Mucosa of gallbladder (tissue), 1 donor: ENCODE results near the gene NPIPA3. TPM values are rescaled to one million over a fixed set of nuclear protein-coding genes. Genes with fewer than 3 reads are reported as not detected.
A peak's percentile ranks its signal among the peaks of the same experiment; 100 is the strongest.
"Not testable (repeated sequence)": the region's sequence is repeated elsewhere in the genome, so short reads cannot be mapped to it uniquely, and the experiment has no call there.

Experiments used
- DNase-seq: peaks from one replicate; pipeline ENCODE4 v3.0.0-alpha.2; 2020; ENCODE audit warnings: low spot score
- total RNA-seq: library from RNA; stranded (reverse); gene quantifications from one replicate; pipeline ENCODE4 v1.2.1, GENCODE V29; 2021
- donor health status: DM: no; HTN: no; CAD: no.

NPIPA3 gene
- 2.3 TPM for total RNA-seq

DNA sequence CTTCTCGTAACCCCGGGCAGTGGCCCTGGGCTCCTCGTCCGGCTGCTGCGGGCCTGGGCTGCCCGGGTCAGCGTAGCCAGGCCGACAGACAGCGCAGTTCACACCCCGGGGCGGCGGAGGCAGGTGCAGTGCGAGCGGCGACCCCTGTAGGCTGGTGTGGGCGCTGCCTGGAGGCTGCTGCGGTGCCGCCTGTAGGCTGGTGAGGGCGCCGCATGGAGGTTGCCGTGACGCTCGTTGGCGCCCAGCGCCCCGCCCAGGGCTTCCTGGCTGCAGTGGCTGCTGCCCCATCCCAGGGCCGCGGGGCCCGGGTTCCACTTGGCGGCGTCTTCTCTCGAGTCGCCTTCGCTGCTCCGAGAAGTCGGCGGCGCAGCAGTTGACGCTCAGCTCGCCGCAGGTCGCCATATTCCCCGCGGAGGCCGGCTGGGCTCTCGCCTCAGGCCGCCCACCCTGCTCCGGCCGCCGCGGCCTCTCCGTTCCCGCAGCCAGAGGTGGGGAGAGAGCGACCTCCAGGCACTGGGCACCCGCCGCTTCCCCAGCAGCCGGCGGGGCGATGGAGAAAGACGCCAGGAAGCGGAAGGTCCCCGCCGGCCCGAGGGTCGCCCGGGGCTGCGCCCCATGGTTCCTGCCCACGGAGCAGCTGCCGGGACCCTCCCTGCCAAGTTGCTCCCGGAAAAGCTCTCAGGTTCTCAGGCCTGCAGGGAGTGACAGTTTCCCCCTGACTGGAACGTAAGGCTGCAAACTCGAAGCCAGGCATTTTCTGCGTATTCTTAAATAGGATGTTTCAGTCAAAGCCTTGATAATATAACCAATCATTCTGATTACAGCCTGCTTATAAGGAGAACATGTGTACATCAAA lies at the start of gene NPIPA3:
NPIPA3 (plus strand) TSS at position 256 of the 856 bp plus-strand sequence. CDS start 5,533 bp downstream, outside the sequence.
- not testable (repeated sequence) for DNase-seq

DNA sequence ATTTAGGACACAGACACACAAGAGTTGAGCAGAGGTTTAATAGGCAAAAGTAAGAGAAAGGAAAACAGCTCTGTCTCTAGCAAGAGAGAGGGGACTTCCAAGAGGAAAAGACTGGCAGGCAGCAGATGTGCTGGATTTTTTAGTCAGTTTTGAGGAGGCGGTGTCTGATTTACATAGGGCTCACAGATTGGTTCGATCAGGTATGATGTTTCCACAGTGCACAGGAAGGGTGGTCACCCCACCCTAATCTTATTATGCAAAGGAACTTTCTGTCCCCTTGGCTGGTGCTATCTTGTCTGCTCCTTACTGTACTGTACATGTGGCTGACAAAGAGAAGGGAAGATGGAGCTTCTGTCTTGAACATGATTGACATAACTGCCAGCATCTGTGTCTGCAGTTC lies 45.1 kb upstream of the NPIPA3 start:
- DNase-seq, result no peak

DNA sequence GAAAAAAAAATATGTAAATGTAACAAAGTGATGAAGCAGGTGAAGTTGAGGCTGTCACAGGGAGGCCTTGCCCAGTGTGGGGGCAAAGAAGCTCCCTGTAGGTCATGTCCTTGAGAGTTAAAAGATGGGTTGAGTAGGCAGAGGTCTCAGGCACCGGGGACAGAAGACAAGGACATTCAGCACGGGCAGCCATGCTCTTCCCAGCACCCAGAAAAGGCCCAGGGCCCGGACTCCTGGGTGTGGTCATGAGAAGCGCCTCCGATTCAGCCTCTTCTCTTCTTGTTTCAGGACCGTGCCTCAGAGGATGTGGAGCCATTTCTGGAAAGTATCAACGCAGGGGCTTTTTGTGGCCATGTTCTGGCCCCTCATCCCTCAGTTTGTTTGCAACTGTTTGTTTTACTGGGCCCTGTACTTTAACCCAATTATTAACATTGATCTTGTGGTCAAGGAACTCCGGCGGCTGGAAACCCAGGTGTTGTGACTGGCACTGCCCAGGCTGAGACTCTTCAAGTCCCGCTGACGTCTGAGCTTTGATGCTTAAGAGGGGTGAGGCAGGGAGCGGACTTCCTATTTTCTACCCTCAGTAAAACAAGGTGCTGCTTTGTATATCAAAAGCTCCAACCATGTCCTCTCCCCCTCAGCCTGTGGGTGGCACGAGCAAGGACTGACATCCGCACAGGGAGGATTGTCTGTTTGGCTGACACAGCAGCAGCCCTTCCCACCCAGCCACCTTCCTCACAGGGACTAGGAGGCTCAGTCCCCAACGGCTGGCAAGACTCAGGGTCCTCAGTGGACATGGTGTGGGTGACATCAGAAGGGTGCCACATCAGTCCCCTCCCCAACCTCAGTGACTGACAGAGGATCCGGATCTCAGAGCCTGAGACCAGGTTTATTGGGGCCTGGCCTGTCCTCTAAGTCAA lies 35.6 kb upstream of the NPIPA3 start:
- peak; percentile 57 for DNase-seq

DNA sequence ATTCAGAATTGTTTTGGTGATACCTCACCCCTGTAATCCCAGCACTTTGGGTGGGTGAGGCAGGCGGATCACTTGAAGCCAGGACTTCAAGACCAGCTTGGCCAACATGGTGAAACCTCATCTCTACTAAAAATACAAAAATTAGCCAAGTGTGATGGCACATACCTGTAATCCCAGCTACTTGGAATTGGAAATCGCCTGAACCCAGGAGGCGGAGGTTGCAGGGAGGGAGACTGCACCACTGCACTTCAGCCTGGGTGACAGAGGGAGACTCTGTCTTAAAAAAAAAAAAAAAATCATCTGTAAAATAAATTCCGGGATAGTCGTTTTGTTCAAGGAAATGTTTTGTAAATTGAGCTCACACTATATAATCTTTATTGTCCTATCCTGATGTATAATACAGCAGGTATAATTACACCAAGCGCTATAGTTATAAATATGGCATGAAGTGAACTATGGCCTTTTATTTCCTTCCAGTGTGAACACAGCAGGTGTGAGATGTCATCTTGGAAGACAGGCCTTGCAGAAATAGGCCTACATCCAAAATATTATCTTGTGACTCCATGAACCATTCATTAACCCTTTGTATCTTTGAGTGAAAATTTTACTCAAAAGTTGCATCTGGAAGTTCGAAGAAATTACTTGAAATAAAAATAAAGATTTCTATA lies 34.5 kb upstream of the NPIPA3 start:
- no peak for DNase-seq

DNA sequence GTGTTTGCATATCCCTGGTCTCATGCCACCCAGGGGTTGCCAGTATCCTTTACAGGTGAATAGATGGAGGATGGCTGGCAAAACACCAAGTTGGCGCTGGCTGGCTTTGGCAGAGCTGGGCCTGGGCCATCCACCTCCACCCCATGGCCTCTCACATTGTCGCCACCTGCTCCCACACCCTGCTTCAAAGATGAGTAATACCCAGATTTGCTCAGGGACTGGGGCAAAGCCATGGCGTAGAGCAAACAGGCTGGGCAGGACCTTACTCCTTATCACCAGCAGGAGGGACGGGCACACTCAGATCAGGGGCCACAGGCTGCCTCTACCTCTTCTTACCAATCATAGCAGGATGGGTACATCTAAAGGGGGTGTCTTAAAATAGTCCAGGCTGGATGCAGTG lies 33.4 kb upstream of the NPIPA3 start:
- DNase-seq, result peak; percentile 93

DNA sequence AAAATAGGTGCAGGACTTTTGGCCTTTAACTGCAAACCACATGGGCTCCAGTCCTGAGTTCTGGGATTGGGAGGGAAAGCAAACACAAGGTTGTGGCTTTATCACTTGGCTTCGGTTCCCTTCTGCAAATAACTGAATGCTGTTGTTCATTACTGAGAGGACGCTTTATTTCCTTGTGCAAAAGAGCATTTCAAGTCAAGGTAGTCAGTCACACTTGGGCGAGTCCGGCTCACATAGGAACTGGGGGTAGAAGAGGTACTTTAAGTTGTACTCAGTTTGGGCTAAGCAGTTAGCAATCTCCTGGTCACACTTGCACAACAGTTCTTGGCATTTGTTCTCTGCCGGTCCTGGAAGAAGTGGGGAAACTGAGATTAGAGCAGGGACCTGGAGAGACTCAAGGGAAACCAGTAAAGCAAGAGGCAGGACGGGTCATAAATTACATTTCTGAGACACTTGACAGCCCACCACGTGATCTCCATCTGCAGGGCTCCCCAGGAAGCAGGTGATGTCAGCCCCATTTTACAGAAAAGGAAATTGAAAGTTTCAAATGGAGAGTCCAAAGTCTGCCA lies 30.7 kb upstream of the NPIPA3 start:
- DNase-seq, result peak; percentile 36

DNA sequence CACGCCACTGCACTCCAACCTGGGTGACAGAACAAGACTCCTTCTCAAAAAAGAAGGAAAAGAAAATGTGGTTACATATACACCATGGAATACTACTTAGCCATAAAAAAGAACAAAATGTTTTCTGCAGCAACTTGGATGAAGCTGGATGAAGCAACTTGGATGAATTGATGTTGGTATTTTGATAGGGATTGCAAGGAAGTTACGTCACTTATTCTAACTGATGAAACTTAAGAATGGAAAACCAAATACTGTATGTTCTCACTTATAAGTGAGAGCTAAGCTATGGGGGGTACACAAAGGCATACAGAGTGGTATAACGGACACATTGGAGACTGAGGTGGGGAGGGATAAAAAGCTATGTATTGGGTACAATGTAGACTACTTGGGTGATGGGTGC lies 26.6 kb upstream of the NPIPA3 start:
- no peak for DNase-seq

DNA sequence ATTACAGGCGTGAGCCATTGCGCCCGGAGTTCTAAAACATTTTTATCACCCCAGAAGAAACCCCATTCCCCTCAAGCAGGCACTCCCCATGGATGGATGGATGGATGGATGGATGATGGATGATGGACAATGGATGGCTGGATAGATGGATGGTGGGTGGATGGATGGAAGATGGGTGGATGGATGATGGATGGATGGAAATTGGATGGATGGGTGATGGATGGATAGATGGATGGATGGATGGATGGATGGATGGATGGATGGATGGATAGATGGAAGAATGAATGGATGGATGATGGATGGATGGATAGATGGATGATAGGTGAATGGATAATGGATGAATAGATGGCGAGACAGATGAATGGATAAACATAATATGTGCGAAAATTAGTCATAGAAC lies 25.6 kb upstream of the NPIPA3 start:
- DNase-seq, result no peak

DNA sequence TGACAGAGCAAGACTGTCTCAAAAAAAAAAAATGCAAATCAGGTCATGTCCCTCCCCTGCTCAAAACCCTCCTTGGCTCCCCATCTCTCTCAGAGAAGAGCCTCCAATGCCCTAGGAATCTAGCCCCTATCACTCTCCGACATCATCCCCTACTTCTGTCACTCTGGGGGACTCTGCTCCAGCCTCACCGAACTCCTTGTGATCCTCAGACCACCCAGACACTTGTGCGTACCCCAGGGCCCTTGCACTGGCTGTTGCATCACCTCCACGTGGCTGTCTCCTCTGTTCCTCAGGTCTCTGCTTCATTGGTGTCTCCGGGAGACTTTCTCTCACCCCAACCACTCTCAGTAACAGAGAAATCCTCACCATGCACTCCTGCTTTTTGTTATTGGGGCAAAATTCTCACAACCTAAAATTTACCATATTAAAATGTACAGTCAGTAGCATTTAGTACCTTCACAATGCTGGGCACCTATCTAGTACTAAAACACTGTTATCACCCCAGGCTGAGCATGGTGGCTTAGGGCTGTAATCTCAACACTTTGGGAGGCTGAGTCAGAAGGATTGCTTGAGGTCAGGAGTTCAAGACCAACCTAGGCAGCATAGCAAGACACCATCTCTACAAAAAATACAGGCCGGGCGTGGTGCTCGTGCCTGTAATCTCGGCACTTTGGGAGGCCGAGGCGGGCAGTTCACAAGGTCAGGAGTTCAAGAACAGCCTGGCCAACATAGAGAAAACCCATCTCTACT lies 24.3 kb upstream of the NPIPA3 start:
- DNase-seq, result no peak

DNA sequence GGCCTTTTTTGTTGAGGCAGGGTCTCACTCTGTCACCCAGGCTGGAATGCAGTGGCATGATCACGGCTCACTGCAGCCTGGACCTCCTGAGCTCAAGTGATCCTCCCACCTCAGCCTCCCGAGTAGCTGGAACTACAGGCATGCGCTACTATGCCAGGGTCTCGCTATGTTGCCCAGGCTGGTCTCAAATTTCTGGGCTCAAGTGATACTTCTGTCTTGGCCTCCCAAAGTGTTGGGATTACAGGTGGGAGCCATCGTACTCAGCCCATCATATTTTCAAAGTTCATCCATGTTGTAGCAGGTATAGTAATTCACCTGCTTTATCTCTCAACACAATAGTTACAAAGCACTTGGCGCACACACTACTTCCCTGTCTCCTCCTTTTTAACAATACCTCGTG lies 22.8 kb upstream of the NPIPA3 start:
- DNase-seq, result not testable (repeated sequence)

DNA sequence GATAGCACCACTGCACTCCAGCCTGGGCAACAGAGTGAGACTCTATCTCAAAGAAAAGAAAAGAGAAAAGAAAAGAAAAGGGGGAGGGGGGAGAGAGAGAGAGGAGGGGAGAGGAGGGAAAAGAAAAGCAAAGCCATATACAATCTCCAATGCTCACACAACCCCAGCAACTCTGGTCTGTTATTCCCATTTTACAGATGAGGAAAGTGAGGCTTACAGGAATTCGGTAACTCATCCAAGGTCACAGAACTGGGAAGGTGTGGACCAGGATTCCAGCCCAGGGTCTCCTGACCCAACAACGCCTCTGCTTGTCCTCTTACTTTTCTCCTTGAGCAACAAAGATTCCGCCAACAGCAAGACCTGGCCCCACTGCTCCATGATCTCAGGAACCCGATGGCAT lies 22.1 kb upstream of the NPIPA3 start:
- DNase-seq, result no peak

DNA sequence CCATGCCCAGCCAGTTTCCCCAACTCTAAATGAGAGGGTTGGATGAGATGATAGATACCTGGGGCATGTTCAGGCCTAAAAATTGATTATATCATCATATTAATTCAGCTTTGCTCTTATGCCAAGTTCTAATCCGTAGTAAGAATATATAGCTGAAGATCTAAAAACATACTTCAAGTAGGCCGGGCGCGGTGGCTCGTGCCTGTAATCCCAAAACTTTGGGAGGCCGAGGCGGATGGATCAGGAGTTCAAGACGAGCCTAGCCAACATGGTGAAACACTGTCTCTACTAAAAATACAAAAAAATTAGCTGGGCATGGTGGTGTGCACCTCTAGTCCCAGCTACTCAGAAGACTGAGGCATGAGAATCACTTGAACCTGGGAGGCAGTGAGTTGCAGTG lies 21.1 kb upstream of the NPIPA3 start:
- DNase-seq, result no peak

DNA sequence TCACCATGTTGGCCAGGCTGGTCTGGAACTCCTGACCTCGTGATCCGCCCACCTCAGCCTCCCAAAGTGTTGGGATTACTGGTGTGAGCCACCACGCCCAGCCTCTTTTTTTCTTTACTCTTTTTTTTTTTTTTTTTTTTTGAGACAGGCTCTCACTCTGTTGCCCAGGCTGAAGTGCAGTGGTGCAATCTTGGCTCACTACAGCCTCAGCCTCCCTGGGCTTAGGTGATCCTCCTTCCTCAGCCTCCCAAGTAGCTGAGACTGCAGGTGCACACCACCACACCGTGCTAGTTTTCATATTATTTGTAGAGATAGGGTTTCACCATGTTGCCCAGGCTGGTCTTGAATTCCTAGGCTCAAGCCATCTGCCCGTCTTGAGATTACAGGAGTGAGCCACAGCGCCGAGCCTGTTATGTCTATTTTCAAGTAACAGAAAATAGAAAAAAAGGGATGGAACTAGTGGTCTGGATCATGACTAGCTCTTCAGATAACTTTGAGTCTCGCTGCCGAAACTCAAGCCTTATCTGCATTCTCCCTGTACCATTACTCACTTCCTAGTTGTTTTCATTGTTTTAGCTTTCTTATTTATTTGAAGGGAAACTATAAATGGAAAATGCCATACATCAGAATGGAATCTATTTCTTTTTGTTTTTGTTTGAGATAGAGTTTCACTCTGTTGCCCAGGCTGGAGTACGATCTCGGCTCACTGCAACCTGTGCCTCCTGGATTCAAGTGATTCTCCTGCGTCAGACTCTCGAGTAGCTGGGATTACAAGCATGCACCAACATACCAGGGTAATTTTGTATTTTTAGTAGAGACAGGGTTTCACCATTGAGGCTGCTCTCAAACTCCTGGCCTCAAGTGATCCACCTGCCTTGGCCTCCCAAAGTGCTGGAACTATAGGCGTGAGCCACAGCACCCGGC lies 17.1 kb upstream of the NPIPA3 start:
- DNase-seq, result not testable (repeated sequence)

DNA sequence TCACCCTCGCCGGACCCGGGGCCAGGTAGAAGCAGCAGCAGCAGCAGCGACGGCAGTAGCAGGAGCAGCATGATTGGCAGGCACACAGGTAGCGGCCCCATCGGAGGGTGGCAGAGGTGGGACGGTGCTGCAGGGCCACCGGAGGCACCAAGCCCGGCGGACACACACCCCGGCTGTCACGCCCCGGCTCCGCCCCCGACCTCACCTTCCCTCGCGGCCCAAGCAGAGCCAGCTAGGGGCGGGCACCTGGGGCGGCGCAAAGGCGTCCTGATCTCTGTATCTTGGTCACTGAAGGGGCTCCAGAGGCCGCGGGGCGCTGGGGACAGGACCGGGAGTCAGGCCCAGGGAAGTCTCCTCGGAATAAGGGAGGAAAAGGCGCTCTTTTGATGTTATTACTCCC lies 9.1 kb upstream of the NPIPA3 start, which contains the start of gene PLA2G10:
PLA2G10 (minus strand) TSS at position 180 of the 400 bp plus-strand sequence; CDS start at position 101, 79 bp downstream.
- not testable (repeated sequence) for DNase-seq

DNA sequence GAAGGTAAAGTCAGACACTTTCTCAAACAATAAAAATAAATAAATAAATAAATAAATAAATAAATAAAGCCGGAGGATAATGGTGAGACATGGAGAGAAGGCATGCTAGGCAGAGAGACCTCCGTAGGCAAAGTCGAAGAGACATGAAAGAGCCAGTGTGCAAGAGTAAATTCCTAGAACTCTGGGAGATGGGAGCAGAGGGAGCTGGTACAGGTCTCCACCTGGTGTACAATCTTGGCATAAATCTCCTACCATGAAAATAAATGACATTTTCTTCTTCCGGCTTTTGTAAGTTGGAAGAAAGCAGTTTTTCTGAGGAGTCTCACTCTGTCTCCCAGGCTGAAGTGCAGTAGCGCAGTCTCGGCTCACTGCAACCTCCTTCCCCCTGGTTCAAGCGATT lies 1.4 kb upstream of the NPIPA3 start:
- not testable (repeated sequence) for DNase-seq

DNA sequence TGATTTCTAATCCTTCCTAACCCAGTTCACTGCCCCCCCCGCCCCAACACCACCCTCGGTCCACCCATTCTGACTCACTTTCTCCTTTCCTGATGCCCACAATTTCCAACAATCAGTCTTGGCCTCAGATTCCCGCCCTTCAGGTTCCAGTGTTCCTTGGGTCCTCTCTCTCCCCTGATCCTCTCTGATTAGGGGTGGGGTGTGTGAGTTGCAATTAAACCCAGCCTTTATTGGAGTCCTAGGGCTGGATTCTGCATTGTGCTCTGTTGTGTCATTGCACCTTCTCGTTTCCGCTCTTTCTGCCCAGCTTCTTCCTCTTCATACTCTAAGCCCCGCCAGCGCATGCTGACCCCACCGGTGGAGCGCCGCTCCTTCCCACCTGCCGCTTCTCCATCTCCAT lies 539 bp upstream of the NPIPA3 start:
- not testable (repeated sequence) for DNase-seq

DNA sequence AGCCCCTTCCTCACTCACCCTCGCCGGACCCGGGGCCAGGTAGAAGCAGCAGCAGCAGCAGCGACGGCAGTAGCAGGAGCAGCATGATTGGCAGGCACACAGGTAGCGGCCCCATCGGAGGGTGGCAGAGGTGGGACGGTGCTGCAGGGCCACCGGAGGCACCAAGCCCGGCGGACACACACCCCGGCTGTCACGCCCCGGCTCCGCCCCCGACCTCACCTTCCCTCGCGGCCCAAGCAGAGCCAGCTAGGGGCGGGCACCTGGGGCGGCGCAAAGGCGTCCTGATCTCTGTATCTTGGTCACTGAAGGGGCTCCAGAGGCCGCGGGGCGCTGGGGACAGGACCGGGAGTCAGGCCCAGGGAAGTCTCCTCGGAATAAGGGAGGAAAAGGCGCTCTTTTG lies 30.0 kb downstream of the NPIPA3 start:
- DNase-seq, result not testable (repeated sequence)

DNA sequence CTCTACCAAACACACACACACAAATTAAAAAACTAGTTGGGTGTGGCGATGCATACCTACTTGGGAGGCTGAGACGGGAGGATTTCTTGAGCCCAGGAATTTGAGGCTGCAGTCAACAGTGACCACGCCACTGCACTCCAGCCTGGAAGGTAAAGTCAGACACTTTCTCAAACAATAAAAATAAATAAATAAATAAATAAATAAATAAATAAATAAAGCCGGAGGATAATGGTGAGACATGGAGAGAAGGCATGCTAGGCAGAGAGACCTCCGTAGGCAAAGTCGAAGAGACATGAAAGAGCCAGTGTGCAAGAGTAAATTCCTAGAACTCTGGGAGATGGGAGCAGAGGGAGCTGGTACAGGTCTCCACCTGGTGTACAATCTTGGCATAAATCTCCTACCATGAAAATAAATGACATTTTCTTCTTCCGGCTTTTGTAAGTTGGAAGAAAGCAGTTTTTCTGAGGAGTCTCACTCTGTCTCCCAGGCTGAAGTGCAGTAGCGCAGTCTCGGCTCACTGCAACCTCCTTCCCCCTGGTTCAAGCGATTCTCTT lies 37.7 kb downstream of the NPIPA3 start:
- not testable (repeated sequence) for DNase-seq

DNA sequence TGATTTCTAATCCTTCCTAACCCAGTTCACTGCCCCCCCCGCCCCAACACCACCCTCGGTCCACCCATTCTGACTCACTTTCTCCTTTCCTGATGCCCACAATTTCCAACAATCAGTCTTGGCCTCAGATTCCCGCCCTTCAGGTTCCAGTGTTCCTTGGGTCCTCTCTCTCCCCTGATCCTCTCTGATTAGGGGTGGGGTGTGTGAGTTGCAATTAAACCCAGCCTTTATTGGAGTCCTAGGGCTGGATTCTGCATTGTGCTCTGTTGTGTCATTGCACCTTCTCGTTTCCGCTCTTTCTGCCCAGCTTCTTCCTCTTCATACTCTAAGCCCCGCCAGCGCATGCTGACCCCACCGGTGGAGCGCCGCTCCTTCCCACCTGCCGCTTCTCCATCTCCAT lies 38.6 kb downstream of the NPIPA3 start:
- not testable (repeated sequence) for DNase-seq
